Nephron (organoid): ENCODE results near the gene C2CD4C.
A peak's percentile ranks its signal among the peaks of the same experiment; 100 is the strongest.

Experiments
- H3K27ac Mint-ChIP-seq, 3 experiments: 2 replicates each; pipeline ENCODE4 v1.8.0; 2020; ENCODE audit warnings: mixed read lengths in 3 of 3, mild to moderate bottlenecking in 2 of 3, moderate library complexity in 1 of 3
- H3K27me3 Mint-ChIP-seq: 2 replicates; pipeline ENCODE4 v1.8.0; 2021; ENCODE audit warnings: low read depth, mild to moderate bottlenecking, moderate library complexity, mixed read lengths
- H3K36me3 Mint-ChIP-seq: 2 replicates; pipeline ENCODE4 v1.8.0; 2020; ENCODE audit warnings: low read depth, mixed read lengths
- H3K4me1 Mint-ChIP-seq: 2 replicates; pipeline ENCODE4 v1.8.0; 2020; ENCODE audit warnings: mixed read lengths
- H3K4me3 Mint-ChIP-seq, 3 experiments: 2 replicates each; pipeline ENCODE4 v1.8.0; 2020; ENCODE audit warnings: mild to moderate bottlenecking in 3 of 3, mixed read lengths in 3 of 3, moderate library complexity in 2 of 3
- H3K9me3 Mint-ChIP-seq: 2 replicates; pipeline ENCODE4 v1.8.0; 2020; ENCODE audit warnings: mixed read lengths
- CTCF ChIP-seq, 3 experiments: fragments of 200-600 bp; sonication (generic); IDR thresholded peaks; one replicate each; pipeline ENCODE4 v1.5.0; 2021; ENCODE audit warnings: antibody characterized with exemption in 3 of 3; ENCODE audit not compliant: unreplicated experiment in 3 of 3

Gene C2CD4C

GRCh38 chr19:372306-372890 is 36.5 kb downstream of the C2CD4C start:
- Mint-ChIP-seq H3K27ac (peak overlapping the region in 2 of 3 experiments; percentile 69 to 81), H3K4me3 (no peak overlapping the region), H3K36me3 (no peaks in the 10 kb centered on the region), H3K4me1 (peaks cover 49% of the 10 kb centered on the region), H3K9me3 (no peaks in the 10 kb centered on the region), H3K27me3 (peaks cover 18% of the 10 kb centered on the region)
- no peak for TF ChIP-seq CTCF (IDR thresholded peaks at IDR 0.05; ENCODE audit: unreplicated experiment in 3 of 3)

GRCh38 chr19:371501-372168 is 37.3 kb downstream of the C2CD4C start:
- peak overlapping the region; percentile 12 to 81 (median 69) for H3K27ac Mint-ChIP-seq

GRCh38 chr19:370641-371330 is 38.2 kb downstream of the C2CD4C start:
- H3K27ac Mint-ChIP-seq: peak overlapping the region in 2 of 3 experiments; percentile 69 to 81
- H3K27me3 Mint-ChIP-seq: peaks cover 26% of the 10 kb centered on the region
- no peak for TF ChIP-seq CTCF (IDR thresholded peaks at IDR 0.05; ENCODE audit: unreplicated experiment in 3 of 3)
- H3K4me3 Mint-ChIP-seq: no peak overlapping the region
- H3K9me3 Mint-ChIP-seq: no peaks in the 10 kb centered on the region
- H3K36me3 Mint-ChIP-seq: no peaks in the 10 kb centered on the region
- peaks cover 50% of the 10 kb centered on the region for H3K4me1 Mint-ChIP-seq

More at GRCh38 chr19:371501-372168, 37.3 kb downstream of the C2CD4C start:
- TF ChIP-seq CTCF (IDR thresholded peaks at IDR 0.05; ENCODE audit: unreplicated experiment in 3 of 3): no peak
- Mint-ChIP-seq H3K36me3 (no peaks in the 10 kb centered on the region), H3K9me3 (no peaks in the 10 kb centered on the region), H3K4me3 (peak overlapping the region in 2 of 3 experiments; percentile 8 to 22), H3K27me3 (peaks cover 26% of the 10 kb centered on the region), H3K4me1 (peaks cover 50% of the 10 kb centered on the region)

DNA sequence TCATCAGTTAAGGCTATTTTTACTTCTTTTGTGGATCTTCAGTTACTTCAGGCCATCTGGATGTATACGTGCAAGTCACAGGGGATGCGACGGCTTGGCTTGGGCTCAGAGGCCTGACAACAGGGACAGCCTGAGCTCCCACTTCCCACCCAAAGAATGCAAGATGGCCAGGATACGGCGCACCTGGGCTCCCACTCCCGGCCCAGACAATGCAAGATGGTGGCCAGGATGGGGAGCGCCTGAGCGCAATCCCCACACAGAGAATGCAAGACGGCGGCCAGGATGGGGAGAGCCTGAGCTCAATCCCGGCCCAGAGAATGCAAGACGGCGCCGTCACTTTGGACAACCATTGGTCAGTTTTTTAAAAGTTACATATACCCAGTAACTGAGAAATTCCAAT is 39.1 kb downstream of the C2CD4C start:
- Mint-ChIP-seq H3K9me3 (no peaks in the 10 kb centered on the region), H3K36me3 (no peaks in the 10 kb centered on the region), H3K4me1 (peaks cover 50% of the 10 kb centered on the region), H3K4me3 (no peak overlapping the region), H3K27me3 (peaks cover 32% of the 10 kb centered on the region), H3K27ac (peak overlapping the region in 1 of 3 experiments; percentile 80)
- no peak for TF ChIP-seq CTCF (IDR thresholded peaks at IDR 0.05; ENCODE audit: unreplicated experiment in 3 of 3)

DNA sequence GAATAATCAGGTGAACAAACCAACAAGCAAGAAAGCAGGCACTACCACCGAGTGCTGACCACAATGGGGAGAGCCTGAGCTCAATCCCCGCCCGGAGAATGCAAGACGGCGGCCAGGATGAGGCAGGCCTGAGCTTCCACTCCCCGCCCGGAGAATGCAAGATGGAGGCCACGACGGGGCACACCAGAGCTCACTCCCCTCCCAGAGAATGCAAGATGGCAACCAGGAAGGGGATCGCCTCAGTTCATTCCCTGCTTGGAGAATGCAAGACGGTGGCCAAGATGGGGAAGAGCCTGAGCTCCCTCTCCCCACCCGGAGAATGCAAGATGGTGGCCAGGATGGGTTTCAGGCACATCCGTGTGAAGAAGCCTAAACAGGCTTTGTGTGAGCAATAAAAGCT is 39.7 kb downstream of the C2CD4C start:
- Mint-ChIP-seq H3K9me3 (no peaks in the 10 kb centered on the region), H3K4me1 (peaks cover 50% of the 10 kb centered on the region), H3K4me3 (peak overlapping the region in 1 of 3 experiments; percentile 2), H3K27me3 (peaks cover 30% of the 10 kb centered on the region), H3K27ac (peak overlapping the region; percentile 76 to 80 (median 79)), H3K36me3 (no peaks in the 10 kb centered on the region)
- no peak for TF ChIP-seq CTCF (IDR thresholded peaks at IDR 0.05; ENCODE audit: unreplicated experiment in 3 of 3)
